WTC11 (cell line): ENCODE results near the gene C10orf95. TPM values are rescaled to one million over a fixed set of nuclear protein-coding genes. Genes with fewer than 3 reads are reported as not detected.

Experiments used
- ATAC-seq: fragments of 200-7000 bp; cut with Tn5 transposase; 2 replicates; pipeline ENCODE4 v1.10.0; 2021; ENCODE audit warnings: mild to moderate bottlenecking, moderate library complexity
- CTCF ChIA-PET: fragments of 300-600 bp; sonication (Branson Sonifier 250); formaldehyde crosslinking; loops from one replicate; lab custom pipeline; 2021; ENCODE audit warnings: antibody characterized with exemption; lab: Charles Lee
- POLR2A ChIA-PET: fragments of 350-600 bp; sonication (Branson Sonifier 250); formaldehyde crosslinking; loops from one replicate; lab custom pipeline; 2021; ENCODE audit warnings: antibody characterized with exemption; lab: Charles Lee
- DNase-seq: peaks from one replicate; pipeline ENCODE4 v3.0.0; 2021; ENCODE audit warnings: low spot score
- H3K27ac Mint-ChIP-seq: 2 replicates; pipeline ENCODE4 v1.8.0; 2021; ENCODE audit warnings: mixed read lengths
- H3K27me3 Mint-ChIP-seq: 2 replicates; pipeline ENCODE4 v1.8.0; 2021; ENCODE audit warnings: low read depth, mild to moderate bottlenecking, moderate library complexity, mixed read lengths
- H3K36me3 Mint-ChIP-seq: 2 replicates; pipeline ENCODE4 v1.8.0; 2021; ENCODE audit warnings: mixed read lengths
- H3K4me1 Mint-ChIP-seq: 2 replicates; pipeline ENCODE4 v1.8.0; 2022; ENCODE audit warnings: mixed read lengths
- H3K4me3 Mint-ChIP-seq: 2 replicates; pipeline ENCODE4 v1.8.0; 2021; ENCODE audit warnings: mild to moderate bottlenecking, moderate library complexity, mixed read lengths
- H3K9me3 Mint-ChIP-seq: 2 replicates; pipeline ENCODE4 v1.8.0; 2021; ENCODE audit warnings: mixed read lengths
- ATF3 ChIP-seq: sonication (generic); formaldehyde crosslinking; conservative IDR thresholded peaks from 2 replicates; pipeline ENCODE4 v1.8.1; 2022; ENCODE audit warnings: mild to moderate bottlenecking, missing genetic modification reagents
- CREM ChIP-seq: sonication (generic); formaldehyde crosslinking; IDR thresholded peaks from 2 replicates; pipeline ENCODE4 v1.8.1; 2022; ENCODE audit warnings: mild to moderate bottlenecking, missing genetic modification reagents, moderate library complexity
- ELF4 ChIP-seq: sonication (generic); formaldehyde crosslinking; IDR thresholded peaks from 2 replicates; pipeline ENCODE4 v1.8.1; 2022; ENCODE audit warnings: low read depth, mild to moderate bottlenecking, moderate library complexity, missing genetic modification reagents
- EMX1 ChIP-seq: fragments of 250-450 bp; sonication (Bioruptor Pico); IDR thresholded peaks from 2 replicates; pipeline ENCODE4 v1.8.0; 2021; ENCODE audit warnings: mild to moderate bottlenecking
- GTF2I ChIP-seq: fragments of 250-450 bp; sonication (Bioruptor Pico); conservative IDR thresholded peaks from 2 replicates; pipeline ENCODE4 v1.4.0; 2021; ENCODE audit warnings: mild to moderate bottlenecking
- HMGXB4 ChIP-seq: sonication (generic); formaldehyde crosslinking; IDR thresholded peaks from 2 replicates; pipeline ENCODE4 v1.8.1; 2023; ENCODE audit warnings: mild to moderate bottlenecking, moderate library complexity, missing genetic modification reagents
- MAX ChIP-seq: sonication (generic); formaldehyde crosslinking; IDR thresholded peaks from 2 replicates; pipeline ENCODE4 v1.8.0; 2022; ENCODE audit warnings: mild to moderate bottlenecking, missing genetic modification reagents
- MYBL2 ChIP-seq: sonication (generic); formaldehyde crosslinking; IDR thresholded peaks from 2 replicates; pipeline ENCODE4 v1.8.1; 2023; ENCODE audit warnings: mild to moderate bottlenecking, moderate library complexity, missing genetic modification reagents
- NR2C2 ChIP-seq: sonication (generic); formaldehyde crosslinking; IDR thresholded peaks from 2 replicates; pipeline ENCODE4 v1.8.0; 2022; ENCODE audit warnings: mild to moderate bottlenecking, missing genetic modification reagents
- NR3C1 ChIP-seq: sonication (generic); formaldehyde crosslinking; conservative IDR thresholded peaks from 2 replicates; pipeline ENCODE4 v1.8.1; 2023; ENCODE audit warnings: low read depth, mild to moderate bottlenecking, missing genetic modification reagents
- PREB ChIP-seq: sonication (generic); formaldehyde crosslinking; IDR thresholded peaks from 2 replicates; pipeline ENCODE4 v1.8.1; 2022; ENCODE audit warnings: mild to moderate bottlenecking, missing genetic modification reagents, moderate library complexity, borderline replicate concordance
- STAT6 ChIP-seq: sonication (generic); formaldehyde crosslinking; conservative IDR thresholded peaks from 2 replicates; pipeline ENCODE4 v1.8.1; 2023; ENCODE audit warnings: mild to moderate bottlenecking, low read depth, missing genetic modification reagents, moderate library complexity
- TCF7 ChIP-seq: sonication (generic); formaldehyde crosslinking; IDR thresholded peaks from 2 replicates; pipeline ENCODE4 v1.8.0; 2022; ENCODE audit warnings: mild to moderate bottlenecking, low read depth, missing genetic modification reagents, moderate library complexity
- TP53 ChIP-seq: sonication (generic); formaldehyde crosslinking; IDR thresholded peaks from 2 replicates; pipeline ENCODE4 v1.8.1; 2023; ENCODE audit warnings: mild to moderate bottlenecking, missing genetic modification reagents
- ZNF121 ChIP-seq: sonication (generic); formaldehyde crosslinking; IDR thresholded peaks from 2 replicates; pipeline ENCODE4 v1.8.0; 2023; ENCODE audit warnings: missing genetic modification reagents
- ZNF425 ChIP-seq: fragments of 250-450 bp; sonication (Bioruptor Pico); conservative IDR thresholded peaks from 2 replicates; pipeline ENCODE4 v1.9.0; 2021; ENCODE audit warnings: mild to moderate bottlenecking
- ZNF671 ChIP-seq: fragments of 250-450 bp; sonication (Bioruptor Pico); IDR thresholded peaks from 2 replicates; pipeline ENCODE4 v1.8.0; 2021; ENCODE audit warnings: mild to moderate bottlenecking
- total RNA-seq: library from RNA; stranded (reverse); gene quantifications from 3 replicates; pipeline ENCODE4 v1.2.3, GENCODE V29; 2021

Gene C10orf95
- total RNA-seq, 1 experiment from 2014 or later = 0.96 TPM

- Mint-ChIP-seq H3K27ac (no peak overlapping the region), H3K27me3 (peaks cover 18% of the 10 kb centered on the region), H3K9me3 (no peaks in the 10 kb centered on the region), H3K4me1 (peaks cover 17% of the 10 kb centered on the region), H3K4me3 (no peak overlapping the region), H3K36me3 (no peaks in the 10 kb centered on the region)
- ChIA-PET POLR2A (no interaction called here), CTCF (no interaction called here)
- ATAC-seq = no peak
- DNase-seq = no peak
- TF ChIP-seq ATF3 (CRISPR knock-in tag) (no peak), CREM (CRISPR knock-in tag) (no peak), MYBL2 (CRISPR knock-in tag) (no peak), ZNF425 (CRISPR knock-in tag) (no peak), ZNF121 (CRISPR knock-in tag) (no peak), MAX (CRISPR knock-in tag) (no peak), NR2C2 (CRISPR knock-in tag) (no peak), TP53 (CRISPR knock-in tag) (no peak), PREB (CRISPR knock-in tag) (no peak), ELF4 (CRISPR knock-in tag) (no peak), TCF7 (CRISPR knock-in tag) (no peak), STAT6 (CRISPR knock-in tag) (no peak), ZNF671 (no peak), GTF2I (CRISPR knock-in tag) (no peak)
Observed at GRCh38 chr10:102416695-102417094, 34.6 kb downstream of the C10orf95 start.

- POLR2A ChIA-PET = no interaction called here
- CTCF ChIA-PET = interaction anchor here (1.4 to 1.6 kb wide), 2 partner anchors 13 to 184 kb away, joined by 3 to 8 read pairs; no protein-coding TSS in a partner anchor
Observed at GRCh38 chr10:102416283-102416682, 35.1 kb downstream of the C10orf95 start.

More at GRCh38 chr10:102416283-102416682, 35.1 kb downstream of the C10orf95 start:
- H3K27ac Mint-ChIP-seq = no peak overlapping the region
- no peak for DNase-seq
- peaks cover 22% of the 10 kb centered on the region for H3K27me3 Mint-ChIP-seq
- peaks cover 21% of the 10 kb centered on the region for H3K4me1 Mint-ChIP-seq
- no peak for ATAC-seq
- TF ChIP-seq NR3C1 (CRISPR knock-in tag) (no peak), HMGXB4 (CRISPR knock-in tag) (no peak), EMX1 (no peak)
- no peak overlapping the region for H3K4me3 Mint-ChIP-seq
- no peaks in the 10 kb centered on the region for H3K9me3 Mint-ChIP-seq
- no peaks in the 10 kb centered on the region for H3K36me3 Mint-ChIP-seq
